Epithelial cell of proximal tubule (primary cell): ENCODE results near the gene NCF4. TPM values are rescaled to one million over a fixed set of nuclear protein-coding genes. Genes with fewer than 3 reads are reported as not detected.

Experiments used
- DNase-seq: peaks from one replicate; pipeline ENCODE4 v3.0.0-alpha.2; 2011; ENCODE audit warnings: low read depth
- H3K4me3 ChIP-seq: 2 replicates; pipeline ENCODE4 v1.5.1; 2011; ENCODE audit warnings: low read depth, mild to moderate bottlenecking, low read length
- total RNA-seq: library from RNA; depleted of rRNA; stranded (reverse); fragments of >200 nt; gene quantifications from 2 replicates; pipeline ENCODE4 v1.2.3, GENCODE V29; 2015
- TF ChIP-seq, protein P1 (sequence below): conservative IDR thresholded peaks from 2 replicates; pipeline ENCODE4 v1.5.1; 2012; ENCODE audit warnings: low read depth, mild to moderate bottlenecking, low read length

The NCF4 gene
- total RNA-seq, 1 donor from 2014 or later = not detected

DNA sequence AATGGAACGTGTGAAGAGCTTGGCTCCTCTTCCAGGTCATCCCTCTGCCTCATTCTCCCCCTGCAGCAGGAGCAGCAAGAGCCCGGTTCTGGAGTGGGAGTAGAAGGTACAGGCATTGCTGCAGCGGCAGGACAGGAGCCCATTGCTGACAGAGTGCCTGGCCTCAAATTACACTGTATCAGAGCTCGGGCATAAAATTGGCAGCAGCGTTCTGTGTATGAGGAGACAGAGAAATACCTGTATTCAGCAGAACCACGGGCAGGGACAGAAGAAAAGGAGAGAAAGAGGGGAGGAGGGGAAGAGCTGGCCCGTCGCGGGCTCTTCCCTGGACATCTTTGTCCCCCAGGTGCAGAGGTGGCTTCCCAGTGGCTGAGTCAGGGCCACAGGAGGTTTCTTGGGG is 2.6 kb upstream of the NCF4 start:
- H3K4me3 ChIP-seq = no peak overlapping the region
- TF ChIP-seq, protein P1, sequence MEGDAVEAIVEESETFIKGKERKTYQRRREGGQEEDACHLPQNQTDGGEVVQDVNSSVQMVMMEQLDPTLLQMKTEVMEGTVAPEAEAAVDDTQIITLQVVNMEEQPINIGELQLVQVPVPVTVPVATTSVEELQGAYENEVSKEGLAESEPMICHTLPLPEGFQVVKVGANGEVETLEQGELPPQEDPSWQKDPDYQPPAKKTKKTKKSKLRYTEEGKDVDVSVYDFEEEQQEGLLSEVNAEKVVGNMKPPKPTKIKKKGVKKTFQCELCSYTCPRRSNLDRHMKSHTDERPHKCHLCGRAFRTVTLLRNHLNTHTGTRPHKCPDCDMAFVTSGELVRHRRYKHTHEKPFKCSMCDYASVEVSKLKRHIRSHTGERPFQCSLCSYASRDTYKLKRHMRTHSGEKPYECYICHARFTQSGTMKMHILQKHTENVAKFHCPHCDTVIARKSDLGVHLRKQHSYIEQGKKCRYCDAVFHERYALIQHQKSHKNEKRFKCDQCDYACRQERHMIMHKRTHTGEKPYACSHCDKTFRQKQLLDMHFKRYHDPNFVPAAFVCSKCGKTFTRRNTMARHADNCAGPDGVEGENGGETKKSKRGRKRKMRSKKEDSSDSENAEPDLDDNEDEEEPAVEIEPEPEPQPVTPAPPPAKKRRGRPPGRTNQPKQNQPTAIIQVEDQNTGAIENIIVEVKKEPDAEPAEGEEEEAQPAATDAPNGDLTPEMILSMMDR = no peak
- DNase-seq = no peak

DNA sequence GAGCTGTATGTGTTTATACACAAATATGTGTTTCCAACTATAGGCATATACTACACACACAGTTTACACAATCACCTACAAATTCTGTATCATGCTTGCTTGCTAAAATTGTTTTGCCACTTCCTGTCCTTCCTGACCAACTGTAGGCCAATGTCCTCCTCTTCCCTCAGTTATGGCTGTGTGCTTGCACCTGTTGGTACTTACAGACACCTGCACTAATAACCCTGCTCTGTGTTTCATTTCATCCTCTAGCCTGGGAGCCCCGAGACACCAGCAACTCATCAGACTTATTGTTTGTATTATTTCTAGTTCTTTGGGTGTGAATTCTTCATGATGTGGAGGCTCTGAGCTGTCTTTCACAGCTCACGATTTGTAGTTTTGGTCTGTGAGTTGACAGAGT is 1.8 kb upstream of the NCF4 start:
- DNase-seq = no peak
- H3K4me3 ChIP-seq = no peak overlapping the region
- TF ChIP-seq, protein P1 = no peak

DNA sequence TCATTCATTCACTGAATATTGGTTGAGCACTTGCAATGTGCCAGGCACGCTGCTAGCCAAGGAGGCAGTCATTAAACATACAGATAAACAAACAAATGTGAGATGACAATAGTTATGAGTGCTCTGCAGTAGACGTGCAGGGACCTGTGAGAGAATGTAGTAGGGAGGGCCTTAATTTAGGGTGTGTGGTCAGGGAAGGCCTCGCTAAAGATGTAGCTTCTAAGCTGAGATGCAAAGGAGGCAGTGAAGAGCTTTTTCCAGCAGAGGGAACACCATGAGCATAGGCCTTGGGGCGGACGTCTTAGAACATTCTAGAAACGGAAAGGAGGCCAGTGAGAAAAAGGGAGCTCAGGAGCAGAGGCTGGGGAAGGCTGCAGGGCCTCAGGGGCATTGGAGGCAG is 789 bp upstream of the NCF4 start:
- TF ChIP-seq, protein P1 = no peak
- no peak for DNase-seq

DNA sequence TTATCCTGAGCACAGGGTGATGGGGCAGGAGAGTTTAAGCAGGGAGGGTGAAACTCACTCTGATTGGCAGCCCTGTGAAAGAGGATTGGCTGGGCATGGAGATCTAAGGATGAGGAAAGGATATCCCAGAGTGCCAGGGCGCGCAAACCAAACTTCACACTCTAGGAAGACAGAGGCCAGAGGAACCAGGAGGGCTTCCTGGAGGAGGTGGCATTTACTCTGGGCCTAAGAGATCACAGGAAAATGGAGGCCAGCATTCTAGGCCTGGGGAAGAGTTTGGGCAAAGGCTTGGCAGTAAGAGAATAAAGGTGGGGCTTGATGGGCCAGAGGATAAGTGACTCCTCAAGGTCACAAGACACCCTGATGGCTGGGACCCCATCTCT is 377 bp upstream of the NCF4 start:
- TF ChIP-seq, protein P1 = no peak
- DNase-seq = no peak
- H3K4me3 ChIP-seq = no peak overlapping the region

More for the DNA sequence above, 789 bp upstream of the NCF4 start:
- no peak overlapping the region for H3K4me3 ChIP-seq

DNA sequence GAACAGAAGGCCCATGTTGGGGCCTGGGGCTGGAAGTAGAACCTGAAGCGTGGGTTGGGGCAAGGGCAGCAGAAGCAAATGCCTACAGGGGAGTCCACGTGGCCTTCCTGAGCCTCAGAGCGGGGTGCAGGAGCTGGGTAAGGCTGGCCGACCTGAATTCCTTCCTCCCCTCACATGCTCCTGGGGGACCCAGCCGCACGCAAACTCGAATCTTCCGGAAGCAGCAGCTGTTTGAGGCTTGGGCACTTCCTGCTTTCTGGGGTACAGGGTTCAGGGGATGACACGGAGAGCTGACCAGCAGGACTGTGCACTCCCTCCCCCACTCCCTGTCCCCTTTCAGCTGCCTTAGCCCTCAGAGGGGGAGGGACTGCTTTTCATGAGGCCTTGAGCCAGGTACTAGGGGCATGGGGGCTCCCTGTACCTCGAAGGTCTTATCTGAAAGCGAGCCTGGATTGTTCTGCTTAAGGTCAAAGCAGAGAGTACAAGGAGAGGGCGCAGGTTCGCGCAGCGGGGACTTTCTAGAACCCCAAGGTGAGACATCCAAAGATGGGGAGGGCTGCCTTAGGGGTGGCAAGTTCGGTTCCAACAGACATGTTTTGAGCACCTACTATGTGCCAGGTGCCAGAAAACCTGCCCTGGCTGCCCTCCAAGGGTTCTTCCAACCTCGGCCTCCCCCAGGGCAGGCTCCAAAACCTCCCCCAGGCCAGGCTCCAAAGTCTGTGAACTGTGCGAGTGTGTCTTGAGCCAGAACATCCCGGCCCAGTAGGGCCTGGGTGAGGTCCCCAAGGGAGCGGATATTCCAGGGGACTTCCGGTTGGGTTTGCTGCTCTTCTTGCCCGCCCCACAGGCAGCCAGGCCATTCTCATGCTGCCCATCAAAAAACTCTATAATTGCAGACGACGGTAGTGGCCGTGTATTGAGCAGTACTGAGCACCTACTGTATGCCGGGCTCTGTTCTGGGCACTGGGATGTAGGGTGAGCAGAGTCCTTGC is 1.7 kb downstream of the NCF4 start:
- no peak for DNase-seq
- no peak overlapping the region for H3K4me3 ChIP-seq
- TF ChIP-seq, protein P1 = no peak

DNA sequence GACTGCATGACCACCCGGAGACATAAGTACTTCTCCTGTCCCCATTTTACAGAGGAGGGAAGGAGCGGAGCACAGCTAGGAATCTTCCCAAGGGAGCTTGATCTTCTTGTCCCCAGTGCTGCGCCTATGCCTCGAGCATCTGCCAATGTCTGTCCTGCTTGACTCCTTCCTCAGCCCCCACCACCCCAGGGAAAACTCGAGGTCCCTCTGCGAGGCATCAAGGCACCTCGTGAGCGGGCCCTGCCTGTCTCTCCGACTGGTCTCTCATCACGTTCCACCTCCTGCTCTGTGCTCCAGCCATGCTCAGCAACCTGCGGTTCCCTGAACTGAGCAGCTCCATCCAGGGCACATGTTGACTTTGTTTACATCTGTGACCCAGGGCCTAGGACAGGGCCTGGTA is 2.5 kb downstream of the NCF4 start:
- TF ChIP-seq, protein P1 = no peak
- no peak overlapping the region for H3K4me3 ChIP-seq

DNA sequence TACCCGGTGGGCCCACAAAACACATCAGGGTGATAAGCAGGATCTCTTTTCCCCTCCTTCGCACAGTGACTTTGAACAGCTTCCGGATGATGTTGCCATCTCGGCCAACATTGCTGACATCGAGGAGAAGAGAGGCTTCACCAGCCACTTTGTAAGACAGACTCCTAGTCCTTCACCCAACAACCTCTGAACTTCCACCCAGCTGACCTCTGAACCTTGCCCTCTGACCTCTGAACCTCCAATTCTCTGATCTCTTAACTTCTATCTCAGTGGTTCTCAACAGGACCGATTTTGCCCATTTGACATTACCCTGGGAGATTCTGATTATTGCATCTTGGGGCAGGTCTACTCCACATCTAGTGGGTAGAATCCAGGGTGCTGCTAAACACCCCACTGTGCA is 3.2 kb downstream of the NCF4 start:
- DNase-seq = no peak
- TF ChIP-seq, protein P1 = no peak
- H3K4me3 ChIP-seq = no peak overlapping the region

More for the DNA sequence above, 2.5 kb downstream of the NCF4 start:
- no peak for DNase-seq
